NCI-H1092 (cell line): ENCODE results near the gene SPN.
"Not testable (repeated sequence)": the region's sequence is repeated elsewhere in the genome, so short reads cannot be mapped to it uniquely, and the experiment has no call there.

Experiments
- DNase-seq: peaks from one replicate; lab custom pipeline; 2025; lab: John Stamatoyannopoulos, UW

SPN gene

DNA sequence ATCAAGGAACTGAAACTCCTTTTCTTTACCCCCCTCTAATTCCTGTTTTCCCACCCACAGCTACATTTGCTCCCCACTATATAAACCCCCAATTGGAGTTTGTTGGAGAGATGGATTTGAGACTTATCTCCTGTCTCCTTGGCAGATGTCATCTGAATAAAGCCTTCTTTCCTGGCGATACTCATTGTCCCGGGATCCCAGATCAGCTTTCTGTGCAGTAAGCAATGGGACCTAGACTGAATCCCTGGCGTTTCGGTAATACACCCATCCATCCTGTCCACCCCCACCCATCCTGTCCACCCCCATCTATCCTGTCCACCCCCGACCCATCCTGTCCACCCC, 38.1 kb downstream of the SPN start:
- DNase-seq, result no peak

DNA sequence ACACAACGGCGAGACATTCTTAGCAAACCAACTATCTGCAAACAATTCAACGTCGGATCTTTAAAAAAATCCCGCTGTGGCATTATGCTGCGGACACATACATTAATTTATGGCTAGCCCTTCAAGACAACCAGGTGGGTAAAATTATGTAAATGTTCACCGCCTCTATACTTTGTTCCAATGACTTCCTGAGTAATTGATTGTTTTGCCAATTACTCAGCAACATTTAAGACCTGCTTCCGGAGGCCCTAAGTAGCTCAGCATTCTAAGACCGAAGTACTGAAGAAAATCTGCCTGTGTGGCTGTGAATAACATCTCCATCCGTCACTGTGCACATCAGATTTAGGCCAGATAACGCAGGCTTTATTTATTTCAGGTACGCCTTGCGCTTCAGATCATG, 39.2 kb downstream of the SPN start:
- DNase-seq, result no peak

DNA sequence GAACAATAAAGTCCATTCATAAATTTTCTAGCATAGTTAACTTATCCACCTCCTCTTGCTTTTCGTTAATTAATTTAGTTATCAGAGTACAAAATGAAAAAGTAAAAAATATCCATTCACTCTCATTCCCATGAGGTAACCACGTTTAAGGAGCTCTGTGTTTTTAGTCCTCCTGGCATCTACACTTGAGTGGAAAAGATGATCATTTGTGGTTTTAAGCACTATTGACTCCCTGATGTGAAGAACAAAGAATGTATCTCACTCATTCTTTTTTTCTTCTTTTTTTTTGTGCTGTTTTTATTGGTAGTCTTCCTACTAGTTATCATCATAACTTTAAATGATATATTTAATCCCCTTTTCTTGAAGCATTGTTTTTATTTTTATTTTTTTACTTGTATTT, 42.0 kb downstream of the SPN start:
- no peak for DNase-seq

DNA sequence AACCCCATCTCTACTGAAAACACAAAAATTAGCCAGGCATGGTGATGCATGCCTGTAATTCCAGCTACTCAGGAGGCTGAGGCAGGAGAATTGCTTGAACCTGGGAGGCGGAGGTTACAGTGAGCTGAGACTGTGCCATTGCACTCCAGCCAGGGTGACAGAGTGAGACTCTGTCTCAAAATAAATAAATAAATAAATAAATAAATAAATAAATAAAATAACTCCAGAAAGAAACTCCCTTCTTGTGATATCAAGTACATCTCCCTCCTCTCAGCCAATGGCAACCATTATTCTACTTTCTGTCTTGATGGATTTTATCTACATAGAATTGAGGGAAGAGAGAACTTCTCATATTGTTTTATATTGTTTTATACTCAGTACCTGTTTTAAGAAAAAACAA, 44.1 kb downstream of the SPN start:
- not testable (repeated sequence) for DNase-seq

DNA sequence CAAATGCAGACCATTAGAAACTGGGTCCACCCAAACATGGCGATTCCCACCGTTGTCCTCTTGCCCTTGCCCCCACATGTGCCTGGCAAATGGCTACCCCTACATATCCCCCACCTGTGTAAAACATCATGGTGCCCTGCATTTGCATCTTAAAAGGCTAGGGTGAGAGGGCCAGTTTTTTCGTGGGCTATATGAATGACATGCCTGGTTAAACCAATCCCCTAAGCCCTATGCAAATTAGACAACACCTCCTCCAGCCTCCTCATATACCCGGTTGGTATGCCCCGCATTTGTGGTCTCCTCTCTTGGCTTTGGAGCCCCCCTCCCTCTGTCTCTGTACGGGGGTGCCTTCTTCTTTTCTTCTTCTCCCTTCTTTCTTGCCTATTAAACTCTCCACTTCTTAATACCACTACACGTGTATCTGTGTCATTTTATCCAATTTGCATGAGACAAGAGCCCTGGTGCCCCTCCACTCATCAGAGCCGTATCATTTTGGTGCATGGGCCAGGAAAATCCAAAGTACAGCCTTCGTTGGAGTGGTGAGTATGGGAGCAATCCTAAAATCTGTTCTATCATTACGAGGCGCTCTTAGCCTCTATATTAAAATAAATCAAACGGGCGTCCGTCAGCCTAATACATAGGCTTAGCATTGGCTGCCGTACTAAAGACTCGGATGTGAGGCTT, 46.0 kb downstream of the SPN start:
- DNase-seq, result no peak

DNA sequence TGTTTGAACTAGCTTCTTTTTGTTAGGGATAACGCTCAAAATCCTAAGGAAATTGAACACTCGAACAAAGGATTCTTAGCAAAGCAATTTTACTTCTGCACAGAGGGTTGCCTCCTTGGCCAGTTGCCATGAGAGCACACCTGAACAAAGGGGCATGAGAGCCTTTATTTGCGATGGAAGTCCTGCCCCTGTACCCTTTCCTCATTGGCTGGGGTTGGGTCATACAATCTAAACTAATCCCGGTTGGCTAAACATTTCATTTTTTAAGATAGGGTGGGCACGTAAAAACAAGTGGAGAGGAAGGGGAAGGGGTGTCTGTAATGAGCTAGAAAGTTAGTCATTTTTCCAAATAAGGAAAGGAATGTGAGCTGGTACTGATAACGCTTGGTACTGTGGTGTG, 46.6 kb downstream of the SPN start:
- DNase-seq, result not testable (repeated sequence)

DNA sequence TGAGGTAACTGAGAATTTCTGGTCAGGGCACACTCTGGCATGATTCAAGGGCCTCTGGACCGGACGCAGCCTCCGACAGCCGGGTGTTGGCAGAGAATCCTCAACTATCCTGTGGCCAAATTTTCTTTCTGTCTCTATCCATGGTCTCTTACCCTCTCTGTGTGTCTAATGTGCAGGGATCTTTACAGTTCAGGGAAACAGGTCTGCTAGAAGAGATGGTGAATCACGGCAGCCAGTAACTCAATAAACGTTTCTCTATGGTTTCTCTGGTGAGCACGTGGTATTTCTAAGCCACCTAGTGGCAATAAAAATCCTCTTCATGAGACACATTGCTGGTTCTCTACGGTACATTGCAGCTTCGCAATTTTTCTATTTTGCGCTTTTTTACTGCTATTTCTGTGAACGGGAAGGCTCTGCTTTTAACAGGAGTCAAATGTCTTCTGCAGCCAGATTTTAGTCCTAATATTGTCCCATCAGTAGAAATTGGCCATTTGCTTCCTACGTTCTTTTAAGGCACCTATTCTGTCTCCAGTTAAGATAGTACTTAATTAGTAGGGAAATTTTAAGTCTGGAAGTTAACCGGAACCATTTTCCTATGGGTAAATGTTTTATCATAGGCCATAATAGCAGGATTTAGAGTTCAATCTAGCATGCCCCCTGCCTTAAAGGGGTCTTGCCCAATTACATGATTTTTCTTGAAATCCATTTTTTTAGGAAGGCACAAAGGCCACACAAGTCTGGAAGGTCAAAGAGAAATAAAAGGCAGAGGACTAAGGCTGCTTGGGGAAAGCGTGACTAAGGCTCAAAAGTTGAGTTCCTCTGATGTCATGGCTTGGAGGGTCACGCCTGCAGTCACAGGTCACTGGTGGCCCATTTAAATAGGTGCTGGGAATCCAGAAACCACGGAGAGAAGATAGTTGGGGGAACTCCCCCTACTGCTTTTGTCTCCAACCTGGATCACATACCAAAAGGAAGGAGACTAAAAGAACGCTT, 47.5 kb downstream of the SPN start:
- no peak for DNase-seq

DNA sequence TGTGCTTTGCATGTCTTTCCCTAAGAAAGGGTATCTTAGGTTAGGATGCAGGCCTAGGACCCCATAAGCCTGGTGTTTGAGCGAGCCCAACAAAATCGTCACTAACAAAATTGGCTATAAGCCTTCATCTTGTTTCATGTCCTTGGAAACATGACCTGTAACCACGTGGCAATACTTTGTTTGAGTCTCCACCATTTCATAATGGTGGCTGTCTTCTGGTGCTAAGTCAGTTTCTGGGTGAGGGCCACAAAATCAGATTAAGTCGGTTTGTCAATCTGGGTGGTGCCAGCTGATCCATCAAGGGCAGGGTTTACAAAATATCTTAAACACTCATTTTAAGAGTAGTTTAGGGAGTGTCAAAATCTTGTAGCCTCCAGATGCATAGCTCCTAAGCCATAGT, 49.8 kb downstream of the SPN start:
- DNase-seq, result no peak

DNA sequence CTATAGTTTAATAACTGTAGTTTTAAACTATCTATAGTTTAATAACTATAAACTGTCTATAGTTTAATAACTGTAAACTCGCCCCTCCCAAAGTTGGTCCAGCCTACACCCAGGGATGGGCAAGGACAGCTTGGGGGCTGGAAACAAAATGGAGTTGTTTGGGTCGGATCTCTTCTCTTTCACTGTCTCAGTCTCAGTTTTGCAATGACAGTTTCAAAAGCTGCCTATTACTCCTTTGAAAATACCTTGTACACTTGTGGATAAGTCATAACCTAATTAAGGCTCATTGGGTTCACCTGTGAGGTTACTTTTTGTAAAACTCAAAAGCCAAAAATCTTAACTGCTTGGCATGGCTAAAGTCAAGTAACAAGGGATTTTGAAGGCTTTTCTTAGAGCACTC, 51.3 kb downstream of the SPN start:
- DNase-seq, result no peak

DNA sequence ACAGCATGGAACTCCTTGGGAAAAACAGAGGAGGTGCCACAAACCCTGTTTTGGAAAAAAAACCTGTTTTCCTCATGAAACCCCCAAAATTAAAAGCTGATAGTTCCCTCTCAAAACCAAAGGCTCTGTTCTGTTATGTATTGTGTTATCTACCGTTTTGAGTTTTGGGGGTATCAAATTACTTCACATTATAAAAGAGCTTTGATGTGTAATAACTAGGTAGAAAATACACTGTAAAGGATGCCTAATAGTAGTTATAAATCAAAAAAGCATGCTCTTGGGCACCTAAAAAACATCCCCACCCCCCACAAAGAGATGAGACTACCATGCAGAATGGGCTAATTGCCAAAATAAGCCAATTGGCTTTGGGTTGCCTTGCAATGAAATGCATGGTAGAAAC, 51.9 kb downstream of the SPN start:
- DNase-seq, result no peak

DNA sequence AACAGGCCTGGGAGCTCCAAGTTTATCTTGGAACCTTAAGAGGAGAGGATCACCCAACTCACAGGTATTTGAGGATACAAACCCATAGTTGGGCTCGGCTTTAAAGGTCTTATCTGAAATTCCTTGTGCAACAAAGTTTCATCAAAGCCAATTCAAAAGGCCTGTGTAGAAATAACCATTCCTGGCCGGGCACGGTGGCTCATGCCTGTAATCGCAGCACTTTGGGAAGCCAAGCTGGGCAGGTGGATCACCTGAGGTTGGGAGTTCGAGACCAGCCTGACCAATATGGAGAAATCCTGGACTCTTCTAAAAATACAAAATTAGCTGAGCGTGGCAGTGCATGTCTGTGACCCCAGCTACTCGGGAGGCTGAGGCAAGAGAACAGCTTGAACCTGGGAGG, 54.1 kb downstream of the SPN start:
- DNase-seq, result no peak

DNA sequence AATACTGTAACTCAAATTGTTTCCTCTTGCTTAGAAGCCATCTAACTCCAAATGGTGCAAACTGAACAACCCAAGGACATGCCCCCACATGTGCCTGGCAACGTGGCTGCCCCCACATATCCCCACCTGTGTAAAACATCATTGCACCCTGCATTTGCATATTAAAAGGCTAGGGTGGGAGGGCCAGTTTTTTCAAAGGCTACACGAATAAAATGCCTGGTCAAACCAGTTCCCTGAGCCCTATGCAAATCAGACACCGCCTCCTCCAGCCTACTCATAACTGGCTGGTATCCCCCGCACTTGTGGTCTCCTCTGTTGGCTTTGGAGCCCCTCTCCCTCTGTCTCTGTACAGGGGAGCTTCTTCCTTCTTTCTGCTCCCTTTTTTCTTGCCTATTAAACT, 56.0 kb downstream of the SPN start:
- DNase-seq, result no peak
